Posterior vena cava (tissue), 2 donors: Measurements from ENCODE around the gene SLC27A1. TPM values are rescaled to one million over a fixed set of nuclear protein-coding genes. Genes with fewer than 3 reads are reported as not detected.

Source experiments
- DNase-seq: peaks from one replicate; pipeline ENCODE4 v3.0.0-alpha.2; 2020; ENCODE audit warnings: low spot score
- intact Hi-C, 2 donors: fragments of 100-400 bp; cut with DNase I; formaldehyde crosslinking; loops; one replicate each; pipeline versions ENCODE4 v1.14.1 to v1.14.2; 2022 to 2023
- long read RNA-seq, 2 donors: library from polyadenylated mRNA; unstranded; transcript quantifications; one replicate each; pipeline ENCODE4 v2.0.0, GENCODE V29; 2020 to 2021
- total RNA-seq, 2 donors: library from RNA; stranded (reverse); fragmentation: NEBNext Ultra II Directional; extraction: Animal tissue kit (Norgen Biotek cat#: 25700); gene quantifications; one replicate each; pipeline ENCODE4 v1.2.1, GENCODE V29; 2021
- donor health status: DM: yes; HTN: yes; CAD: no.
- donor health status: DM: yes; HTN: yes; CAD: no.

The SLC27A1 gene
- 10 to 100 TPM; 11.1 to 14.4 TPM for total RNA-seq
- long read RNA-seq, donor 1, partial matches to known transcripts = 1 of 8 reads
- long read RNA-seq, donor 1, other reads (novel, unspliced or antisense) = 7 of 8 reads
- long read RNA-seq, donor 2, partial matches to known transcripts = 3 of 10 reads
- long read RNA-seq, donor 2, other reads (novel, unspliced or antisense) = 5 of 10 reads

GRCh38 chr19:17470068-17470841, at the start of gene SLC27A1:
Gene SLC27A1 (plus strand): TSS chr19:17470524. CDS start chr19:17470541, 17 bp downstream.
- intact Hi-C loops = no loop called here

GRCh38 chr19:17421942-17422341, 48.4 kb upstream of the SLC27A1 start:
- no peak for DNase-seq
- intact Hi-C loops = no loop called here

More at GRCh38 chr19:17470068-17470841, at the start of gene SLC27A1:
- DNase-seq = peak; percentile 99

GRCh38 chr19:17423429-17424208, 46.7 kb upstream of the SLC27A1 start:
- DNase-seq = peak; percentile 82
- intact Hi-C loops = no loop called here

- intact Hi-C loops = no loop called here
- no peak for DNase-seq
Measured at GRCh38 chr19:17424743-17425365, 45.5 kb upstream of the SLC27A1 start.

- DNase-seq = no peak
Measured at GRCh38 chr19:17429641-17430113, 40.6 kb upstream of the SLC27A1 start.

GRCh38 chr19:17431417-17431816, 38.9 kb upstream of the SLC27A1 start:
- intact Hi-C loops = no loop called here
- no peak for DNase-seq

More at GRCh38 chr19:17429641-17430113, 40.6 kb upstream of the SLC27A1 start:
- intact Hi-C loops = no loop called here

GRCh38 chr19:17435218-17435617, 35.1 kb upstream of the SLC27A1 start:
- no peak for DNase-seq

GRCh38 chr19:17436094-17436873, 34.0 kb upstream of the SLC27A1 start:
- DNase-seq = no peak
- intact Hi-C loops = no loop called here

More at GRCh38 chr19:17435218-17435617, 35.1 kb upstream of the SLC27A1 start:
- intact Hi-C loops = no loop called here

- intact Hi-C loops = no loop called here
- no peak for DNase-seq
Measured at GRCh38 chr19:17436874-17437267, 33.5 kb upstream of the SLC27A1 start.

GRCh38 chr19:17441241-17442021, 28.9 kb upstream of the SLC27A1 start:
- intact Hi-C loops = no loop called here
- DNase-seq = no peak

- intact Hi-C loops = no loop called here
- DNase-seq = no peak
Measured at GRCh38 chr19:17445526-17446165, 24.7 kb upstream of the SLC27A1 start.

GRCh38 chr19:17447704-17448130, 22.6 kb upstream of the SLC27A1 start:
- intact Hi-C loops = no loop called here
- DNase-seq = no peak

- peak; percentile 87 for DNase-seq
- intact Hi-C loops = no loop called here
Measured at GRCh38 chr19:17448131-17448967, 22.0 kb upstream of the SLC27A1 start, which contains the start of gene TMEM221. Gene TMEM221 (minus strand): TSS chr19:17448668. CDS start chr19:17448462, 206 bp downstream.

- intact Hi-C loops = no loop called here
- DNase-seq = no peak
Measured at GRCh38 chr19:17450264-17451075, 19.9 kb upstream of the SLC27A1 start.

GRCh38 chr19:17451820-17452219, 18.5 kb upstream of the SLC27A1 start:
- DNase-seq = no peak
- intact Hi-C loops = no loop called here
